GM18499 (cell line): ENCODE data around the gene SYNDIG1.

Experiments
- ATAC-seq: cut with Tn5 transposase; IDR thresholded peaks from one replicate; pipeline ENCODE4 v1.9.1; 2021; ENCODE audit warnings: moderate number of reproducible peaks; ENCODE audit not compliant: insufficient read depth, unreplicated experiment

The SYNDIG1 gene

DNA sequence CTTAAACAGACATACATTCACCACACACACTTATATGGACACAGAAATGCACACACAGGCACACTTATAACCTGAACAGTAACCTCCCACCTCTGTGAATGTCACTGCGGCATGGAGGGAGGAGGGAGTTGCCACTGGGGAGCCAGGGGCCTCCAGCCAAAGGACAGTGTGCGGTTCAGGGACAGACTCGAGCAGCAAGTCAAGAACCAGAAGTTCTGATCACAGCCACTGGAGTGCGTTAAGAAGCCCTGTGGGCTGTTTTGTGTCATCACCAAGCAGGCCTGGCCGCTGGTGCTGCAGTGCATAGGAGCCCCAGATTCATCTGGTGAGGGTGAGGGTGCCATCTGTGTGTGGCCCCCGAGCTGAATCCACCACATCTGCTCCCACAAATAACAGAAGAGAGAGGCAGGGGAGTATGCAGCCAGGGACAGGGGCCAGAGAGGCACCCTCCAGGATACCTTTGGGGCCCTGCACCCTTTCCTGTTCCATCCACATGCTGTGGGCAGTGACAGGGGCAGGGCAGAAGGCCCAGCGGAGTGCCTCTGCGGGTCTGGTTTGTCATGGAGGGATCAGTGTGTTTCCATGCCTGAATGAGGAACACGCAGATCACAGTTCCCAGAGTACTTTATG lies 20.3 kb downstream of the SYNDIG1 start:
- ATAC-seq, result no peak

GRCh38 chr20:24490598-24490997 lies 21.2 kb downstream of the SYNDIG1 start:
- ATAC-seq, result no peak

GRCh38 chr20:24491041-24491756 lies 21.8 kb downstream of the SYNDIG1 start:
- no peak for ATAC-seq

DNA sequence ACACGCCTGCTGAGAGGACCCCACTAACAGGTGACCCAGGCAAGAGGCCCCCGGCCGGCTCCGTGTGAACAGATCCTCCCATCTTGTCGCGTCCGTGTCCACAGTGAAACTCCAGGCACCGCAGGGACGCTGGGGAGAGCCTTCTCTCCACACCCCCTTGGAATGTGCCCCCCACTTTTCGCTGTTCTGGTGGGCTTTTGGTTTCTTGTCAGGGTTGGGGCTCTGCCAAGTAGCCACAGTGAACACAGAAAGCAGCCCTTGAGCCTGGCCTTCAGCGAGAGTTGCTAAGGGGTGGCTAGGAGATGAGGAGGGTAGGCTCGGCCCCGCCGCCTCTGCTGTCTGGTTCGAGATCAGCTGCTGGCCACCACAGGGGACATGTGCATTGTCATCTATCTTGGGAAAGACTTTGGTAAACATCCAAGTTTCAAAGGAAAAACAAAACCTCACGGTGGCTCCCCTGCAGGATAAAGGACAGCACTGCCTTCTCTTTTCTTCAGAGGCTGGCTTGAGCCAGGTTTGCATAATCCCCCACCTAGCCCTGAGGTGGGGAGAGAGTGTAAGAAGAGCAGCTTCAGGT lies 22.7 kb downstream of the SYNDIG1 start:
- no peak for ATAC-seq

GRCh38 chr20:24492698-24493097 lies 23.3 kb downstream of the SYNDIG1 start:
- no peak for ATAC-seq

DNA sequence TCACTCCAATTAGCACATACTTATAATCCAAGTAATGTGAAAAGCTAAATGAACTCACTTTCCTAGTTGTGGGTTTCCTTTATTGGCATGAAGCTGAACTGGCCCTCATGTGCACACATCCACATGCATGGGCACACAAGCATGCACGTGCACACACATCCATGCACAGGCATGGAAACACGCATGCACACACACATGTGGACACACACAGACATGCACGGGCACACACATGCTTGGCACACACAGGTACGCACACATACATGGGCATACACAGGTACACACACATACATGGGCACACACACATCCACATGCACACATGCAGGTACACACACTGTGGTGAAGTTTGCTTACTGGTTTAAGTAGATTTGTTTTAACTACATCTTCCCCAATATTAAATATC lies 23.8 kb downstream of the SYNDIG1 start:
- ATAC-seq, result no peak

- ATAC-seq, result no peak
Measured at GRCh38 chr20:24493661-24494459, 24.4 kb downstream of the SYNDIG1 start.

- no peak for ATAC-seq
Measured at GRCh38 chr20:24494460-24494920, 25.1 kb downstream of the SYNDIG1 start.

DNA sequence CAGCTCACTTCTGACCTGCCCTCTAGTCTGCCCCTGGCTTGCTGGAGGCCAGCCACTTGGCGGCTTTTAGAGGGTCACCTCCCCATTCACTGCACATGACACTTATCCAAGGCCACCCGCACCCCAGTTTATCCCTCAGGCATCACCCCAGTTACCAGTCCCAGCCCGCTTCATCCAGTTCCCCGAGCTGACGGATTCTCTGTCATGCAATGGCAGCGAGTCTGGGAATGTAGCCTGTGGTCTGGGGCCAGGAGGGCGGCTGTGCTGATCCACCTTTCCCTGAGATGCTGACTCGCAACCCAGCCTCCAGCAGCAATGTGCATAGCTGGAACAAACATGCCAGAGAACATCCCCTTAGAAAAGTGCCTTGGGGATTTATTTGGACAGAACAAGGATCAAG lies 25.8 kb downstream of the SYNDIG1 start:
- no peak for ATAC-seq

GRCh38 chr20:24497851-24498250 lies 28.4 kb downstream of the SYNDIG1 start:
- ATAC-seq, result no peak

DNA sequence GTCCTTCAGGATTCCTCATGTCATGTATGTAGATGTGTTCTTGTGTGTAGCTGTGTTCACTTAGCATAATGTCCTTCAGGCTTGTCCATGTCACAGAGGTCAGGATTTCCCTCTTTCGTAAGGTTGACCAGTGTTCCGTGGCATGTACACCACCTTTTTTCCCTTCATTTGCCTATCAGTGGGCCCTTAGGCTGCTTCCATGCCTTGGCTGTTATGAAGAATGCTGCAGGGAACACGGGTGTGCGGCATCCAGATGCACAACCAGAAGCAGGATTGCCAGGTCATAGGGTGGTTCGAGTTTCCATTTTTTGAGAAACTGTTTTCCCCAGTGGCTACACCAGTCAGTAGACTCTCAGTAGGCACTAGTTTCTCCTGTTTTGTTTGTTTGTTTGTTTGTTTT lies 29.2 kb downstream of the SYNDIG1 start:
- ATAC-seq, result no peak

- ATAC-seq, result no peak
Measured at GRCh38 chr20:24499472-24499871, 30.0 kb downstream of the SYNDIG1 start.

- no peak for ATAC-seq
Measured at GRCh38 chr20:24501764-24502556, 32.5 kb downstream of the SYNDIG1 start.

GRCh38 chr20:24502661-24503060 lies 33.2 kb downstream of the SYNDIG1 start:
- no peak for ATAC-seq

GRCh38 chr20:24503352-24503931 lies 34.0 kb downstream of the SYNDIG1 start:
- no peak for ATAC-seq

DNA sequence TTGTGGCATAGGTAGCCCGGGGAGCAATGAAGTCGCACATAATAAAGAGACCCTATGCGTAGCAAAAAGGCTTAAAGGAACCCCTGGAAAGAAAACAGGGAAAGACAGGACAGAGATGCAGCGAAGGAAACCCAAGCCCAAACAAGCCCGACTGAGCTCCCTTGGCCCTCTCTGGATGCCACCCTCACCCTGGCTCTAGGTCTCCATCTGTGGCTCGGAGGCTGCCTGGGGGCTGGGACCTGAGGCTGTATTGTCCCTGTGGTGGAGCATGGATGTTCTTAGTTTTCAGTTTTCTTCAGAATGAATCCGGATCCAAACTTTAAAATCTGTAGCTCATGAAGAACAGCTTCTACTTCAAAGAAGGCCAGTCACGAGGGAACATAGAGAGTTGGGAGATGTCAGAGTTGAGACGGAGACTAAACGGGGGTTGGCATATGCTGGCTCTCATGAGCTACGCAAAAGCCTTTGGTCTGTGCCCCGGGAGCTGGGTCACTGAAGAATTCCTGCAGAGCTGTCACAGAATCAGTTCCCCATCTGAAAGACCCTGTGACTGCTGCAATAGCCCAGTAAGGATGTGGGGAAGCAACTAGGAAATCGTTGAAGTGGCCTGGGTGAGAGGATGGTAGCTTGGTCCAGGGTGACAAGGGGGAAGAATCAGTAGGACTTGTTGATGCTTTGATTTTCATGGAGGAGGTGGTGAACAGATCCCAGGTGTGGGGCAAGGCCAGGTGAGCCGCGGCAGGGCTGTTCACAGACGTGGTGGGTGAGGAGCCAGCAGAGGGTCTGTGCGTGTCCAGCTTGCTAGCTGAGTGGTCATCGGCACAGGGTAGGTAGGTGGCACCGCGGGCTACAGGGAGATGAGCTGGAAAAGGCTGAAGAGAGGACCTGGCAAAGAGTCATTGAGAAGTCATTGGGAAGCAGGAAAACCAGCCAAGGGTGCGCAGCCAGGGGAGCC lies 35.2 kb downstream of the SYNDIG1 start:
- ATAC-seq, result no peak

DNA sequence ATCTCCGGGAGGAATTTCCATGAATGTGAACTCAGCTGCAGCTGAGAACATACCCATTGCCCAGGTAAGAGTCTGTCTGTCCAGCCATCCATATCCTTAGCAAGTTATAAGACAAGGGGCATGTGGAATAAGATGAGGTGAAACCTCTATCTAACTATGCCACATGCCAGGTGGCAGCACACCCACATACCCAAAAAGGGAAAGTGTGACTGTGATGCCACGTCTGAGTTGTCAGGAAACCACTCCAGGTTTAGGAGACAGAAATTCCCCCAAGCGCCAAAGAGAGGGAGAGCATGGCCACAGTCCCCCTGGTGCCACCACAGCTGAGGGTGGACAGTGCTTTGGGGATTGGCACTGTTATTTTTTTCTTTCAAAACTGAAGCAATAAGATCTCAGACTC lies 36.7 kb downstream of the SYNDIG1 start:
- ATAC-seq, result no peak

DNA sequence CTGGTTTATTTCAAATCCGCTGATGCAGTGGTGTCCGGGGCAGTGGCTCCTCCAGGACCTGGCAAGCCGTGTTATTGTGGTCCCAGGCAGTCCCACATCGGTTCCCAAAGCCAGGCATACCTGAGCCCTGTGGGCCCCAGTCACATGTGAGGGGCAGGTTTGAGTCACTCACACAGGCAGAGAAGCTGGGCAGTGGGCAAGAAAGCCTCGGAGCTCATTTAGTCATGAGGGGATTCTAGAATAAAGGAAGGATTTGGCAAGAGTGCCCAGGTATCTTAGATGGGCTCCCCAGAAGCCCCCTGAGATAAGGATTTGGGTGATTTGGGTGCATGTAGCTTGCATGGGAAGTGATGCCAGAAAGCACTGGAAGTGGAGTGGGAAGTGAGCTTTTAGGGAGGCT lies 37.3 kb downstream of the SYNDIG1 start:
- ATAC-seq, result no peak
